Trophoblast cell (in vitro differentiated cells and primary cell): ENCODE data around the gene ALK.

Experiments
- DNase-seq, 2 donors: peaks; one replicate each; pipeline ENCODE4 v3.0.0-alpha.2; 2016
- H2AFZ ChIP-seq: 2 replicates; pipeline ENCODE4 v1.6.1; 2013; ENCODE audit warnings: low read length, moderate library complexity, mild to moderate bottlenecking; ENCODE audit not compliant: insufficient read depth, poor library complexity
- H2AK5ac ChIP-seq: 2 replicates; pipeline ENCODE4 v1.6.1; 2013; ENCODE audit warnings: mild to moderate bottlenecking, low read length
- H2BK120ac ChIP-seq: 2 replicates; pipeline ENCODE4 v1.6.1; 2013; ENCODE audit warnings: low read length, mild to moderate bottlenecking, moderate library complexity; ENCODE audit not compliant: insufficient read depth, poor library complexity
- H2BK12ac ChIP-seq: 2 replicates; pipeline ENCODE4 v1.6.1; 2013; ENCODE audit warnings: mild to moderate bottlenecking, low read length, moderate library complexity
- H2BK5ac ChIP-seq: 2 replicates; pipeline ENCODE4 v1.6.1; 2013; ENCODE audit warnings: low read length, low read depth, moderate library complexity, mild to moderate bottlenecking; ENCODE audit not compliant: poor library complexity
- H3K14ac ChIP-seq: 2 replicates; pipeline ENCODE4 v1.6.1; 2013; ENCODE audit warnings: mild to moderate bottlenecking, low read length
- H3K18ac ChIP-seq: 2 replicates; pipeline ENCODE4 v1.6.1; 2013; ENCODE audit warnings: mild to moderate bottlenecking, low read length
- H3K23ac ChIP-seq: 2 replicates; pipeline ENCODE4 v1.6.1; 2013; ENCODE audit warnings: low read length
- H3K27ac ChIP-seq: 2 replicates; pipeline ENCODE4 v1.5.1; 2013; ENCODE audit warnings: low read depth, mild to moderate bottlenecking, inconsistent platforms, low read length, moderate library complexity
- H3K27me3 ChIP-seq: 2 replicates; pipeline ENCODE4 v1.6.1; 2013; ENCODE audit warnings: inconsistent platforms, mild to moderate bottlenecking, low read length, moderate library complexity; ENCODE audit not compliant: insufficient read depth
- H3K36me3 ChIP-seq, 2 experiments: 1 replicate in 1 of 2; 2 replicates in 1 of 2; pipeline ENCODE4 v1.6.1; 2013; ENCODE audit warnings: low read length in 2 of 2, mild to moderate bottlenecking in 2 of 2, moderate library complexity in 1 of 2; ENCODE audit not compliant: insufficient read depth in 2 of 2, control insufficient read depth in 1 of 2
- H3K4ac ChIP-seq: 2 replicates; pipeline ENCODE4 v1.6.1; 2013; ENCODE audit warnings: low read depth, mild to moderate bottlenecking, low read length, moderate library complexity
- H3K4me1 ChIP-seq, 2 experiments: 1 replicate in 1 of 2; 2 replicates in 1 of 2; pipeline ENCODE4 v1.6.1; 2013; ENCODE audit warnings: low read length in 2 of 2, mild to moderate bottlenecking in 2 of 2, moderate library complexity in 1 of 2; ENCODE audit not compliant: insufficient read depth in 2 of 2, control insufficient read depth in 1 of 2
- H3K4me2 ChIP-seq: 2 replicates; pipeline ENCODE4 v1.6.1; 2013; ENCODE audit warnings: inconsistent platforms, mild to moderate bottlenecking, low read length, moderate library complexity
- H3K4me3 ChIP-seq: 2 replicates; pipeline ENCODE4 v1.5.1; 2013; ENCODE audit warnings: mild to moderate bottlenecking, low read depth, low read length, inconsistent platforms
- H3K79me1 ChIP-seq: one replicate; pipeline ENCODE4 v1.6.1; 2013; ENCODE audit warnings: low read length
- H3K79me2 ChIP-seq: 2 replicates; pipeline ENCODE4 v1.6.1; 2013; ENCODE audit warnings: low read length, mild to moderate bottlenecking; ENCODE audit not compliant: control insufficient read depth, insufficient read depth, poor library complexity
- H3K9ac ChIP-seq: 2 replicates; pipeline ENCODE4 v1.6.1; 2013; ENCODE audit warnings: mild to moderate bottlenecking, low read length
- H3K9me3 ChIP-seq: 2 replicates; pipeline ENCODE4 v1.6.1; 2013; ENCODE audit warnings: low read depth, mild to moderate bottlenecking, control low read depth, inconsistent platforms, low read length; ENCODE audit not compliant: insufficient read depth
- H4K12ac ChIP-seq: 2 replicates; pipeline ENCODE4 v1.6.1; 2013; ENCODE audit warnings: low read depth, mild to moderate bottlenecking, low read length, moderate library complexity
- H4K8ac ChIP-seq: 2 replicates; pipeline ENCODE4 v1.6.1; 2013; ENCODE audit warnings: low read depth, mild to moderate bottlenecking, low read length, moderate library complexity
- H4K91ac ChIP-seq: one replicate; pipeline ENCODE4 v1.6.1; 2013; ENCODE audit warnings: low read depth, mild to moderate bottlenecking, low read length, moderate library complexity
- WGBS: extraction: QIAGEN DNeasy Blood & Tissue Kit; methylation state at CpG from one replicate; pipeline ENCODE4 v1.1.7; 2013; ENCODE audit warnings: missing lambda C conversion rate; ENCODE audit not compliant: insufficient read length, insufficient coverage; ENCODE audit errors: extremely low coverage; 5-methylcytosine and 5-hydroxymethylcytosine counted together

The ALK gene

GRCh38 chr2:29614295-29614830, 307.0 kb downstream of the ALK start:
- H3K9ac ChIP-seq, result no peak overlapping the region

GRCh38 chr2:29613792-29614266, 307.6 kb downstream of the ALK start:
- Histone ChIP-seq H3K9me3 (peaks cover 2% of the 10 kb centered on the region), H3K14ac (peak overlapping the region; percentile 30), H3K27ac (peak overlapping the region; percentile 82), H3K4me3 (no peak overlapping the region), H2BK12ac (peak overlapping the region; percentile 88), H3K79me2 (no peaks in the 10 kb centered on the region), H2BK120ac (peak overlapping the region; percentile 57), H3K18ac (peak overlapping the region; percentile 10), H3K27me3 (no peaks in the 10 kb centered on the region), H3K79me1 (peaks cover 37% of the 10 kb centered on the region), H2AFZ (no peak overlapping the region), H4K91ac (peak overlapping the region; percentile 91), H3K4me2 (no peak overlapping the region), H3K36me3 (no peaks in the 10 kb centered on the region), H3K4me1 (peaks cover 15 to 30% of the 10 kb centered on the region in 2 experiments), H3K9ac (no peak overlapping the region), H4K8ac (no peak overlapping the region), H2AK5ac (no peak overlapping the region), H3K4ac (peak overlapping the region; percentile 37), H3K23ac (no peak overlapping the region), H2BK5ac (peak overlapping the region; percentile 49), H4K12ac (no peak overlapping the region)
- DNase-seq, result no peak
- no CpG with 5 or more reads among the region's 8 CpGs for WGBS

More at GRCh38 chr2:29614295-29614830, 307.0 kb downstream of the ALK start:
- Histone ChIP-seq H3K14ac (peak overlapping the region; percentile 30), H3K9me3 (peaks cover 2% of the 10 kb centered on the region), H4K12ac (no peak overlapping the region), H3K36me3 (no peaks in the 10 kb centered on the region), H3K4ac (peak overlapping the region; percentile 37), H3K4me2 (no peak overlapping the region), H2BK5ac (peak overlapping the region; percentile 49), H3K18ac (peak overlapping the region; percentile 10), H3K23ac (no peak overlapping the region), H3K4me3 (no peak overlapping the region), H3K4me1 (peaks cover 15 to 30% of the 10 kb centered on the region in 2 experiments), H2AFZ (no peak overlapping the region), H3K27me3 (no peaks in the 10 kb centered on the region), H4K8ac (peak overlapping the region; percentile 9), H4K91ac (peak overlapping the region; percentile 91), H2BK12ac (peak overlapping the region; percentile 88), H2AK5ac (peak overlapping the region; percentile 55), H2BK120ac (peak overlapping the region; percentile 57), H3K79me1 (peaks cover 37% of the 10 kb centered on the region), H3K79me2 (no peaks in the 10 kb centered on the region), H3K27ac (peak overlapping the region; percentile 82)
- DNase-seq, result no peak
- no CpG with 5 or more reads among the region's 6 CpGs for WGBS

DNA sequence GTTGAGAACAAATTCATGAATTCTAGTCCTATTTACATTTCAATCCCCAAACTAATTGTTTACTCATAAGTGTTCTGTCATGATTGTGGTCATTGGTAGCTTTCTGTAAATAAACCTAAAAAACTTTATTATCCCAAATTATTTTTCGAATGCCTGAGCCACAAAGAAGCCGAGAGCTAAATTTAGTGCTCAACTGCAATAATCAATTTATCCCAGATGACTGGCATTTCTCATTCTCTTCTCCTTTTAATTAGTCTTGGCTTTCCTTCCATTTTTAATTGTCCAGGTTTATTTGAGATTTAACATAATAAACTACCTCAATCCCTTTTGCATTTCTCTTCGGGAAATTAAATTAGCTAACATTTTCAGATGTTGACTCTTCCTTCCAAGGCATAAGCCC, 308.3 kb downstream of the ALK start:
- no CpG with 5 or more reads among the region's 3 CpGs for WGBS

GRCh38 chr2:29612568-29612967, 308.8 kb downstream of the ALK start:
- H3K9me3 ChIP-seq, result peaks cover 2% of the 10 kb centered on the region
- H3K27me3 ChIP-seq, result no peaks in the 10 kb centered on the region
- no CpG with 5 or more reads among the region's 4 CpGs for WGBS
- no peak overlapping the region for H2AK5ac ChIP-seq
- H2AFZ ChIP-seq, result no peak overlapping the region
- no peaks in the 10 kb centered on the region for H3K79me2 ChIP-seq
- H3K4me2 ChIP-seq, result no peak overlapping the region
- H2BK120ac ChIP-seq, result peak overlapping the region; percentile 33
- peak overlapping the region; percentile 27 for H2BK12ac ChIP-seq
- H3K18ac ChIP-seq, result no peak overlapping the region
- H3K4ac ChIP-seq, result no peak overlapping the region
- H3K14ac ChIP-seq, result peak overlapping the region; percentile 6
- no peak overlapping the region for H4K12ac ChIP-seq
- peak overlapping the region; percentile 4 for H2BK5ac ChIP-seq
- H3K36me3 ChIP-seq, result no peaks in the 10 kb centered on the region
- peak overlapping the region; percentile 49 for H4K91ac ChIP-seq
- H3K79me1 ChIP-seq, result peaks cover 35% of the 10 kb centered on the region
- H3K27ac ChIP-seq, result no peak overlapping the region
- H3K9ac ChIP-seq, result no peak overlapping the region
- peaks cover 13 to 26% of the 10 kb centered on the region in 2 experiments for H3K4me1 ChIP-seq
- H3K4me3 ChIP-seq, result no peak overlapping the region
- H4K8ac ChIP-seq, result no peak overlapping the region
- no peak for DNase-seq
- no peak overlapping the region for H3K23ac ChIP-seq

More for the DNA sequence above, 308.3 kb downstream of the ALK start:
- H3K79me1 ChIP-seq, result peaks cover 37% of the 10 kb centered on the region
- peak overlapping the region; percentile 37 for H3K27ac ChIP-seq
- H3K36me3 ChIP-seq, result no peaks in the 10 kb centered on the region
- H2AFZ ChIP-seq, result no peak overlapping the region
- no peak overlapping the region for H2BK12ac ChIP-seq
- no peak overlapping the region for H3K4ac ChIP-seq
- H2BK5ac ChIP-seq, result no peak overlapping the region
- no peak overlapping the region for H3K4me2 ChIP-seq
- no peaks in the 10 kb centered on the region for H3K27me3 ChIP-seq
- no peak overlapping the region for H3K18ac ChIP-seq
- no peak overlapping the region for H4K8ac ChIP-seq
- H3K9ac ChIP-seq, result no peak overlapping the region
- no peak overlapping the region for H3K14ac ChIP-seq
- no peak overlapping the region for H4K12ac ChIP-seq
- H3K4me3 ChIP-seq, result no peak overlapping the region
- H3K4me1 ChIP-seq, result peaks cover 15 to 30% of the 10 kb centered on the region in 2 experiments
- H3K23ac ChIP-seq, result no peak overlapping the region
- H2BK120ac ChIP-seq, result no peak overlapping the region
- H2AK5ac ChIP-seq, result no peak overlapping the region
- peak overlapping the region; percentile 63 for H4K91ac ChIP-seq
- peaks cover 2% of the 10 kb centered on the region for H3K9me3 ChIP-seq
- no peak for DNase-seq
- no peaks in the 10 kb centered on the region for H3K79me2 ChIP-seq
